LoVo (cell line): ENCODE data around the gene DIABLO.
"Not testable (repeated sequence)": the region's sequence is repeated elsewhere in the genome, so short reads cannot be mapped to it uniquely, and the experiment has no call there.

Experiments used
- DNase-seq: peaks from one replicate; pipeline ENCODE4 v3.0.0-alpha.2; 2016; ENCODE audit warnings: low spot score

Gene DIABLO

DNA sequence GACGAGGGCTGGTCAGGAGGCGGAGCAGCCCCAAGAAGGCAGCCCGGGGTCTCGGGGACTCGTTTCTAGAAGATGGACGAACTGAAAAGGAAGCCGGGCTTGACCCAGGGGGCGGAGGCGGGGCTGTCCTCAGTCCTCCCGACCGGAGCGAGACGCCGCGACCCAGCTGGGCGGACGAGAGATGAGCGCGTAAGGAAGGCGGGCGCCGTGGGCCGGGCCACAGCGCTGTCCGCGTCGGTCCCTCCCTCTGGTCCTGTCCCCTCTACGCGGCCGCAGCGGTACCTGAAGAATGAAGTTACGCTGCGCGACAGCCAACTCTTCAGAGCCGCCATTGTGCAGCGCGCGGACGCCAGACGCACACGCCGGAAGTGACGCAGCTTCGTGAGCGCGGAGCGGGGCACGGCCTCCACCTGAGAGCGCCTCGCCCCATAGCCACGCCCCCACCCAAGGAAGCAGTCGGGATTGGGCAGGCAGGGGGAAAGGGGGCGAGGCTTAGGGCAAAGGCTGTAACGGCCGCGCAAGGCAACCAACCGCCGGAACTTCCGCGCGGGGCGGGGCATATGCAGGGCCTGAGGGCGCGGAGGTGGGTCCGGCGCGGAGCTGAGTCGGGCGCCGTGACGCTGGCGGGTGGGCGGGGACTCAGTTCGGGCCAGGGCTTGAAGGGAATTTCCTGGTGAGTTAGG, at the start of gene DIABLO:
Gene DIABLO, minus strand, starts transcription at position 370 of the 683 bp plus-strand sequence. Its CDS starts 38 bp downstream, at position 332.
- DNase-seq: peak; percentile 100

DNA sequence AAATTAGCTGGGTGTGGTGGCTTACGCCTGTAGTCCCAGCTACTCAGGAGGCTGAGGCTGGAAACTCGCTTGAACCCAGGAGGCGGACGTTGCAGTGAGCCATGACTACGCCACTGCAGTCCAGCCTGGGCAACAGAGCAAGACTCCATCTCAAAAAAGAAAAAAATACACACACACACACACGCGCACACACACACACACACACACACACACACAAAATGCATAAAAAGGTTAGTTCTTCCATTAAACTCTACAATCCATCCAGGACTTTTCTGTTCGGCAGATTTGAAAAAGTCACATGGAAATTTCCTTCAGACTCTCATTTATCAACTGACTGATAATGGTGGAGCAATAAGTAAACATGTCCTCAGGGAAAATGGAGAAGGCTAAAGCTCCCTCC, 49.6 kb upstream of the DIABLO start:
- no peak for DNase-seq

DNA sequence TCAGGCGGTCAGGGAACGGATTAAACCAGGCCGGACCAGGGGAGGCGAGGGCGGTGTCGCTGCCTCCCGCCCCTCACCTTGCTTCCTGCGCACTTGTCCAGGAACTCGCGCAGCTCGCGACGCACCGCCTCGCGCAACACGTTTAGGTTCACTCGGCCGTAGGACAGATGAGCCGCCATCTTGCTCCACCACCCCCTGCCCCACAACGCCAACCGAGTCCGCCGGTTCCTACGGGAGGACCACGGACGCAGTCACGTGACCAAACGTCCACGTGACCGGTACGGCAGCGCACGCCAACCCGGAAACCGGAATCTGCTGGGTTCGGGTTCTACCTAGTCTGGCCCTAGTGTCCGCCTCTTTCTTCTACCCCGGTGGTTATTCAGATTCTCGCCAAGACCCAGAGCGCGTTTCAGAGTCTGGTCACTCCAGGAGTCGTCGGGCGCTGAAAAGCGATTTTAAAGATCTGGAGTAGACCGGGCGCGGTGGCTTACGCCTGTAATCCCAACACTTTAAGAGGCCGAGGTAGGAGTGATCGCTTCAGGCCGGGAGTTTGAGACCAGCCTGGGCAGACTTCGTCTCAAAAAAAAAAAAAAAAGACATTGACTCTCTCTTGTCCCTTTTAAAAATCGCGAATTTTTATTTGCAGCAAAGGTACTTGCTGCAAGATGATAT, 40.5 kb upstream of the DIABLO start, which contains the start of gene VPS33A:
Gene VPS33A, minus strand, starts transcription at position 265 of the 672 bp plus-strand sequence. Its CDS starts 86 bp downstream, at position 179.
- peak; percentile 99 for DNase-seq

DNA sequence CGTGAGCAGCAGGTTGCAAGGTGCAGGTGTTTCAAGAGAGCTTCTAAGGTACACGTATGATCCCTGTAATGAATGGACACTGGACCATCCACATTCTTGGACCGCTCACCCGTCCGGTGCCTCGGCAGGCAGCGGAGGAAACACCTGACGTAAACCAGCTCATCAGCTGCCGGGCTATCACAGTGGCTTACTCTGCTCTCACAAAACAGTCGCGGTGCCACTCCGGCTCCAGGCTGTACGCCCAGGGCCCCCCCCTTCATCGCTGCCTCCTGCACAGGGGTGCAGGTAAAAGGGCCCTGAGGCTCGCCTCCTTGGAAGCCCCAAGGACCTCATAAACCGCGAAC, 40.0 kb upstream of the DIABLO start:
- no peak for DNase-seq

DNA sequence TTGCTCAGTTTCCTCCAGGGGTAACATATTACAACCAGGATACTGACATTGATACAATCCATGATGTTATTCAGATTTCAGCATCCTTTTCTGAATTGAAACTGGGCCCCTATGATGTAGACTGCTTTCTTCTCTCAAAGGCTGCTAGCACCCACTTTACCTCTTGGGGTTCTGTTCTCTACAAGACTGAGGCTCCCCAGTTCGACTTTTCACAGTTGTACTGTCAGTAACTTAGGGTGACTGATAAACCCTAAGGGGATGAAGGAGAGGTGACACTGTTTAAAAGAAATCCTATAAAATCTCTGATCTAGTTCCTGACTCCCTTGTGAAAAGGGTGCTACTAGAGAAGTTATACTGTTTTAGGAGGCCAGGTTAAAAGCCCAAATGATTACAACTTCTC, 39.6 kb upstream of the DIABLO start:
- DNase-seq: no peak

DNA sequence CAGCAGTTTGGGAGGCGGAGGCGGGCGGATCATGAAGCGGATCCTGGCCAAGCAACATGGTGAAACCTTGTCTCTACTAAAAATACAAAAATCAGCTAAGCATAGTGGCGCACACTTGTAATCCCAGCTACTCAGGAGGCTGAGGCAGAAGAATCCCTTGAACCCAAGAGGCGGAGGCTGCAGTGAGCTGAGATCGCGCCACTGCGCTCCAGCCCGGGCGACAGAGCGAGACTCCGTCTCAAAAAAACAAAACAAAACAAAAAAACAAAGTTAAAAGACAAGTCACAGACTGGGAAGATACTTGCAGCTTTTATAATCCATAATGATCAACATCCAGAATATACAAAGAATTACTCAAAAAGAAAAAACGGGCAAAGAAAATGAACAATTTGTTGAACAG, 34.9 kb upstream of the DIABLO start:
- not testable (repeated sequence) for DNase-seq

- not testable (repeated sequence) for DNase-seq
Measured at GRCh38 chr12:122258939-122259338, 33.1 kb upstream of the DIABLO start.

GRCh38 chr12:122258462-122258861, 32.6 kb upstream of the DIABLO start:
- DNase-seq: not testable (repeated sequence)

GRCh38 chr12:122250536-122250935, 24.7 kb upstream of the DIABLO start:
- DNase-seq: no peak

DNA sequence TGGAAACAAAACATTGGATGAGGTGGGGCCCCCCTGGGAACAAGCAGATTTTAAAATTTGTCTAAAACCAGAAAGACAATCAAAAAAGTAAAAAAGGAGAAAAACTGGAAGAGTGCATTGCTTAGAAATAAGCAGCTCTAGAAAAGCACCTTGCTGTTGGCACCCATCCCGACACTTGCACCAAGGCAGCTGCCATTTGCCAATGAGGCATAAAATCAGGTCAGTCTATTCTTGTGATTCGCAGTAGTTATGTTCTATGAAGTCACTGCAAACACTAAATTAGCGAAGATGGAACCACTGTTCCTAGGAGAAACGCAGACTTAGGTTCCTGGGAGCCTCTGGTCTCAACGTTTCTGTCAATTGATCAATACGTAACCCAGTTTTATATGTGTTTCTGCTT, 24.2 kb upstream of the DIABLO start:
- DNase-seq: no peak

- DNase-seq: no peak
Measured at GRCh38 chr12:122245553-122245952, 19.7 kb upstream of the DIABLO start.

DNA sequence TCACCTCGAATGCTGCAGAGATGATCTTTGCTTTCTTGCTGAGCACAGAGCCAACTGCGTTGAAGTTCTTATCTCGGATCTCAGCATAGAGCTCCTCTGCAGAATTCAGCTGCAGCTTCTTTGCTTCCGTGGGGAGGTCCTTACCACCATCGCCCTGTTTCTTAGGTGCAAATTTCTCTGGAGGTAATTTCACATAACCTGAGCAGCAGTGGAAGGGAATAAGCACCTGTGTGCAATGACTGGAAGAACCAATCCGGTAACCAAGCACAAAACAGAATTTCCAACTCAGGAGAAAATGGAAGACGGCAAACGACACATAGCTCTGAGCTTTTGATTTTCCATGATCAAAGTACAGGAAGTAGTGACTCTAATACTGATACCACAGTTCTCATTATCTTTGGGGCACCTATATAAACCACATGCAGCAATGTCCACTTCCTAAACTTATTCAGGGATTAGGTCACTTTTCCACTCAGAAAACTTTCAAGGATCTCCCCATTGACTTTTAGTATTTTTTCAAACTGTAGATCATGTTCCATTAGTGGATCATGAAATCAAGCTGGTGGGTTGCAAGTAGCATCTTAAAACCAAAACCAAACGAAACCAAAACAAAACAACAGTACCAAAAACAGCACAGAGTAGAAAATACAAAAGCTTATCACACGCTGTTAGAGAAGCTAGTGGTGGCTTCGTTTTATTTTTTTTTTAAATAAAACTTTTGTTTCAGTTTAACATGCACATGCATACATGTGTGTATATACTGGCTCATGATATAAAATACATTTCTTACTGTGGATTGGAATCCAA, 18.9 kb upstream of the DIABLO start:
- no peak for DNase-seq

DNA sequence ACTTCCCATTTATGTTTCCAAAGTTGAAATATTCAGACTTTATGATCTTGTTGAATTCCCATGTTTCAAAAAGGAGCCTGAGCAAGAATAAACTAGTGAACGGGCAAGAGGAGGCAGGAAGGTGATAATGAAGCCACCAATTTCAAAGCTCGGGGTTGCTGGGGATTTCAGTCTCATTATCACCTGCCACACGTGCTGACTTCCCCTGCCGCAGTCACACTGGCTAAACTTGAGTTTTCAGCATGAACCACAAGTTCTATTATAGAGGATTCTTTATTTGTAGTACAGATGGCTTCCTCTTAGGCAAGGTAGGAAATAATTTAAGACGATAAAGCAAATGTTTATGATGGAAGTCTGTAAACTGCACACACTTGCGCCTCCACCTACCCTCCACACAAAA, 18.1 kb upstream of the DIABLO start:
- no peak for DNase-seq

GRCh38 chr12:122238861-122239260, 13.0 kb upstream of the DIABLO start:
- DNase-seq: no peak

GRCh38 chr12:122235741-122236140, 9.9 kb upstream of the DIABLO start:
- DNase-seq: no peak

- no peak for DNase-seq
Measured at GRCh38 chr12:122232691-122233090, 6.8 kb upstream of the DIABLO start.

DNA sequence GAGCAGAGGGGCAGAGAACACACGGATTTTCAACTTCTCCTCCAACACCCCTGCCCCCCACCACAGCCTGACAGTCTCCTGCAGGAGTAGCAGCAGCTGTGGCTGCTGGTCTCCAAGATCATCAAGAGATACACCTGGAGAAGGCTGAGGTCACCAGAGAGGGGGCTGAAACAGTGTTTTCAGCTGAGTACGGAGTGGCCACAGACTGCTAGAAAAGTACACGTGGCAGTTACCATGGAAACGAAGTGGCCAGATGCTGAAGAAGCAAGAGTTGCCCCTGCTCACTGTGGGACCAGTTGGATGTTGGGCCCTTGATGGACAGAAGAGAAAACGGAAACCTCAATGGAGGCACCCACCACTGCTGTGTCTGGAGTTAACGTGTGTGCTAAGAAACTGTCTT, 4.9 kb upstream of the DIABLO start:
- DNase-seq: no peak

DNA sequence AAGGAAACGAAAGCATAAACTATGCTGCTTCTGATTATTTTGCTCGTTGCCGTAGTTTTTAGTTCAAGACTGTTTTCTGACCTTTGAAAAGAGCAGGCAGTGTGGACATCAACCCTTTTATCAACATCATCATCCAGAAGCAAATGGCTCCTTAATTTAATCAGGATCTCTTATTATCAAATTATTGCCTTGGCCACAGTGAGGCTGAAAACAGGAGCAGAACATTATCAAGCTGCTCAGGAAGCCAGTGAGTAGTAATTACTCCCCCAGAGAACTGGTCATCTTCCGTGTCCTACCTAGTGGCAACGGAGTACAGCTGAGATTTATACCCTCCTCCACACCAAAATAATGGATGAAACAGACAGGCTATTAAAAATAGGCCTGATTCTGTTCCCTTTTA, 2.2 kb upstream of the DIABLO start:
- no peak for DNase-seq

DNA sequence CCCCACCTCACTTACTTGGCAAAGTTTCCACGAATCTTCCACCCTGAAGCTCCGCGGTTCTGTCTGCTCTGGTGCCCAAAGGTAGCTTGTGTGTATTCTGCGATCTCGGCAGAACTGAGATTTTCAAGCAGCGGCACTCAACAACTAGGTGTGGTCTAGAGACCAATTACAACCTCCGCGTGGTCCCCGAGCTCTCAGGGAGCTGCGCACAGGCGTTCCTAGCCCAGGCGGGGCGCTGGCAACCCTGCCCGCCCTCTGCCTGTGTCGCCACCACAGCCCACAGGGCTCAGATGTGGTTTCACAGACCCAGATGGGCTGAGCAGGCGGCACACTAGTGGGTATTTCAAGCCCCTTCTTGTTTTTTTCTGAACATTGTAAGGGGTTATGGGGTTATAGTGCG, 1.5 kb upstream of the DIABLO start:
- no peak for DNase-seq

DNA sequence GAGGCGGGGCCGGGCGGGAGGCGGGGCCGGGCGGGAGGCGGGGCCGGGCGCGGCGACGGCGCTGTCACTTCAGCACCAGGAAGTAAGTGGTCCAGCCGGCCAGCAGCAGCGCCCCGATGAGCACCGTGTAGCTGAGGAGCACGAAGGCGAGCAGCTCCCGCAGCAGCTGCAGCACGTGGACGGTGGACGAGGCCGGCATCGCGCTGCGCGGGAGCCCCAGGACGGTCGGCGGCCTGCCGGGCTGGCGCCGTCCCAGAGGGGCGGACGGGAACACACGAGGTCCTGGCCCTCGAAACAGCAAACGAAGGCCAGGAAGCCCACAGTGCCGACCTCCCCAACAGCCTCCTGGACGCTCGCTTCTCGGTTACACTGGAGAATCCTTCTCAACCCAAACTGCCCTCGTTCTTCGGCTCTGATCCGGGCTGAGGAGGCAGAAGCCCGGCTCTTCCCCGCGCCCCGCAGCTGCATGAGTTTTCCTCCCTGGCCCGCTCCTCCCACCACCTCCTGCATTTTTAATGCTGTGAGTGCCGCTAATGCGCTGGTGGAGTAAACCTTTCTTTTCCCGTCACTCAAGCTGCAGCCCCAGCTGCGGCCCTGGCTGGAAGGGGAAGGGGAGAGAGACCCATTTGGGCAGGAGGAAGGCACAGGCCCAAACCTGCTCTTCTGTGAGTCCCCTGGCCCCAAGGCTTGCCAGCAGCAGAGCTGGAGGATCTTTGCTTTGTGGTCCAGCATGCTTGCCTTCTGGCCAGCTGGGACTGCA, 694 bp upstream of the DIABLO start:
- no peak for DNase-seq

DNA sequence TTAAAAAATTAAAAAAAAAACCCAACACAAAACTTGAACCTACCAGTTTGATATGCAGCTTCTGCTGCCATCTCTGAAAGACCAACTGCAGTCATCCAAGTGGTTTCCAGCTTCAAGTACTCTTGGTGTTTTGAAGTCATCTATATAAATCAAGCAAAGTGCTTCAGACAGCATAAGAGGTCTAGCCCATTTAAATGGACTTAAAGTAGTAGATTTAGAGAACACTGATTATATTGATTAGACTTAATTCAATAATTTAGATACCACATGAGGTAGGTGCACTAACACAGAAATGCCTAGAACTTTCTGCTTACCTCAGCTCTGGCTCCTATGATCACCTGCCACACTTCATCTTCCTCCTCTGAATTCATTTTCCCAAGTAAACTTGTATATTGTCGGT, 9.4 kb downstream of the DIABLO start:
- no peak for DNase-seq

DNA sequence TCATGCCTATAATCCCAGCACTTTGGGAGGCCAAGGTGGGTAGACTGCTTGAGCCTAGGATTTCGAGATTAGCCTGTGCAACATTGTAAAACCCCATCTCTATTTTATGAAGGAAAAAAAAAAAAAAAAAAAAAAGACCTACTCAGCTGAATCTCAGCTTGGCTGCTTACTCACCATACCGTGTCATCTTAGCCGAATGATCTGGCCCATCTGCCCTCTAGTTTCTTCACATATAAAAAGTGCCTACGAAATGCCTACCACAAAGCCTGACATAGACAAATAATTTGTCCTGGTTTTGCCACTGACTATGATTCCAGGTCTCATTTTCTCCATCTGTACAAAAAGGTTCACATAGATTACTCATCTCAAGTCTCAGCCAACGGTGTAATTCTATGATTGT, 10.1 kb downstream of the DIABLO start:
- no peak for DNase-seq
